ENCODE results near the gene DAO. TPM values are rescaled to one million over a fixed set of nuclear protein-coding genes. Genes with fewer than 3 reads are reported as not detected.

Gene DAO
- total and polyA plus RNA-seq, 3 donors from 2014 or later = 0.46 to 0.81 (median 0.79) TPM

DNA sequence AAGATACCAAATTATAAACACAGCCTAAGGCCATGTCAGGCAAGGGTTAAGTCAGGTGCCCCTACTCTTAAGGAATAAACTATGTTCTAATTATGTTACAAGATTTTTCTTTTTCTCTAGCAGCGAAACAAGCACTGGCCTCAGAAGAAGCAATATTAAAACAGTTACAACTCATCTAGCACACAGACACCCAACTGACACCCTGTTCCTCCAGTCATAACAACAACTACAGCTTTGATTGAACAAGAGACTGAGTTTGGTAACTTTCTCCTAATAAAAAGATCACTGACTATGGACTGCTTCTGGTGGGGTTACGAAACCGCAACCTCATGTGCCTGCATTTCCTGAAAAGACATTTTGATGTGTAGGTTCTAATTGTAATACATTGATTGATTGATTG, 3.3 kb upstream of the DAO start:
- no peak for DNase-seq
- intact Hi-C loops (cut with DNase I; ENCODE audit: low total_unique reads) = no loop called here
- no peaks in the 10 kb centered on the region for H3K9me3 ChIP-seq
- no peak for TF ChIP-seq POLR2A (IDR thresholded peaks at IDR 0.05)
- no peak for TF ChIP-seq CTCF (IDR thresholded peaks at IDR 0.05)
- 85 to 86% methylated on average over 3 of the region's 3 CpGs for WGBS, 2 donors
- H3K4me3 ChIP-seq = no peak overlapping the region
- H3K4me1 ChIP-seq = no peaks in the 10 kb centered on the region
- H3K36me3 ChIP-seq (ENCODE audit: low read depth, missing control alignments) = no peaks in the 10 kb centered on the region
- H3K27me3 ChIP-seq = no peaks in the 10 kb centered on the region
- H3K27ac ChIP-seq = no peak overlapping the region

DNA sequence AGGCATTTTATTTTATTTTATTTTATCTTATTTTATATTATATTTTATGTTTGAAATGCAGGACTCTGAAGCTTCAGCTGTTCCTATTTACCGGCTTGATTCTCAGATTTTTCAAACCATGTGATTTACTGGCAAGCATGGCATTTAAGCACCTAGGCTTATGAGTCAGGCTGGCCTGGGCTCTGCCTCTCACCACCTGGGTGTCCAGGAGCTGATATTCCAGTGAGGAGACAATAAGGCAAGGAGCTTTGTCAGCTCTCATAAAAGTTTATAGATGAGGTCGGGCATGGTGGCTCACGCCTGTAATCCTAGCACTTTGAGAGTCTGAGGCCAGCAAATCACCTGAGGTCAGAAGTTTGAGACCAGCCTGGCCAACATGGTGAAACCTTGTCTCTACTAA, 2.1 kb downstream of the DAO start:
- WGBS, 2 donors = 85 to 86% methylated on average over 3 of the region's 3 CpGs
- intact Hi-C loops (cut with DNase I; ENCODE audit: low total_unique reads) = no loop called here
- Histone ChIP-seq H3K27me3 (no peaks in the 10 kb centered on the region), H3K27ac (no peak overlapping the region), H3K36me3 (ENCODE audit: low read depth, missing control alignments) (no peaks in the 10 kb centered on the region), H3K9me3 (no peaks in the 10 kb centered on the region), H3K4me1 (no peaks in the 10 kb centered on the region), H3K4me3 (no peak overlapping the region)
- no peak for TF ChIP-seq CTCF (IDR thresholded peaks at IDR 0.05)
- no peak for TF ChIP-seq POLR2A (IDR thresholded peaks at IDR 0.05)
- no peak for DNase-seq

DNA sequence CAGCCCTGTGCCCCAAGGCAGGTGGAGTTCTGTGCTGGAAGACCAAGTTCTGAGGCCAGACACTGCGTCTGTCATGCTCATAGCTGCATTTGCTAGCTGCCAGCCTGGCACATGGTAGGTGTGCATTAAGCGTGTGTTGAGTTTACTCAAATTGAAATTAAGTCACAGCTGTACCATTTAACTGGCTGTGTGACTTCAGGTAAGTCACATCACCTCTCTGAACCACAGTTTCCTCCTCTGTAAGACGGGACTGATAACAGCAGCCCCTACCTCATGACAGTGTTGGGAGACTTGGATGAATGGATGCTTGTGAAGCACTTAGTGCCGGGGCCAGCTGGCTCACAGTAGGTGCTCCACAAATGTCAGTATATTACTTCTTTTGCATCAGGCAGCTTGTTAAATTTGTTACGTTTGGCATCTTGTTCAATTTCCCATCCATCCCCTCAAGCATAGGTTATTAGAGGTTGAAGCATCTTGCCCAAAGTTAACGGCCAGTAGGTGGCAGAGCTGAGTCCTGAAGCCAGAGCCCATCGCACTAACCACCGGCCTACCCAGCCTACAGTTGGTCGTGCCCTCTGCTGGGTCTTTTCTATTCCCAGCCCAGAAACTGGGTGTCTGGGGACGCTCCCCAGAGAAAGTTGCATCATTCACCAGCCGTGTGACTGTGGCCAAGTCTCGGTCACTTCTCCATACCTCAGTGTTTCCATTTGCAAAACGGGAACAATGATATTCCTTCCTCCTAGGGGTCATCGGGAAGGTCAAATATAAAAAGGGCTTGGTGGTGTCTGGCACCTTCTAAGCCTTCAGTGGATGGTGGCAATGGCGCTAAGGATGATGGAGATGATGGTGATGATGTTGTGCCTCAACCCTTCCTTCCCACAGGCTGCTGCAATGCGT, 4.5 kb downstream of the DAO start:
- H3K27ac ChIP-seq = no peak overlapping the region
- WGBS, 2 donors = 71 to 78% methylated on average over 13 to 16 of the region's 16 CpGs
- DNase-seq = peak; percentile 63
- no peak overlapping the region for H3K4me3 ChIP-seq
- H3K36me3 ChIP-seq (ENCODE audit: low read depth, missing control alignments) = no peaks in the 10 kb centered on the region
- TF ChIP-seq POLR2A (IDR thresholded peaks at IDR 0.05) (no peak), CTCF (IDR thresholded peaks at IDR 0.05) (peak in 2 of 3 experiments; percentile 15 to 37)
- H3K9me3 ChIP-seq = no peaks in the 10 kb centered on the region
- H3K4me1 ChIP-seq = no peaks in the 10 kb centered on the region
- intact Hi-C loops (cut with DNase I; ENCODE audit: low total_unique reads) = no loop called here
- H3K27me3 ChIP-seq = no peaks in the 10 kb centered on the region

DNA sequence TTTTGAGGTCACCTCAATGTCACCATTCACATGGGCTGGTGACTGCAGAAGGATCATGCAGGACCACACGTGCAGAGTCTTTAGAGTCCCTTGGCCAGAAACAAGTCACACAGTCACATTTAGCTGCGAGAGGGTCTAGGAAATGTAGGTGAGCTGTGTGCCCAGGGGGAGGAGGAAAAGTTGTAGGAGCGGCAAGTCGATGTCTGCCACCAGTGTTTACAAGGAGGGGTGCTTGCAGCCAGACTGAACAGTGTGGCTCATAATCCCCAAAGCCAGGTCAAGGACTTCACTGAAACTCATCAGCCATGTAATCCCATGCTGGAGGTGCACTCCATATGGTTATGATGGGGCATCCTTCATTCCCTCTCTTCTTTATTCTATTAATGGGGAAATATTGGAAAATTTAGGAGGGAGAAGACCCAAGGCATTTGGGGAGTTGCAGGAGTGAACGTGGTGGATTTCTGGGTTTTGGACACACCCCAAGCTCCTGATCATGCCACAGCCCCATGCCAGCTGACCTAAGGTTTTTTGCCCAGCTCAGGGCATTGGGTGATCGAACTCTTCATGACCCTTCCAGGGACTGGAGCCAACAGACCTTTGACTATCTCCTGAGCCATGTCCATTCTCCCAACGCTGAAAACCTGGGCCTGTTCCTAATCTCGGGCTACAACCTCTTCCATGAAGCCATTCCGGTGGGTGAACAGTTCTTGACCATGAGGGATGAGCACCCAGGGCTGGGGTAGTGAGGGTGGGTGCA, 7.2 kb downstream of the DAO start:
- Histone ChIP-seq H3K4me1 (no peaks in the 10 kb centered on the region), H3K4me3 (no peak overlapping the region), H3K36me3 (ENCODE audit: low read depth, missing control alignments) (no peaks in the 10 kb centered on the region), H3K27ac (no peak overlapping the region), H3K9me3 (no peaks in the 10 kb centered on the region), H3K27me3 (no peaks in the 10 kb centered on the region)
- 85 to 90% methylated on average over 9 of the region's 9 CpGs for WGBS, 2 donors
- TF ChIP-seq POLR2A (IDR thresholded peaks at IDR 0.05) (no peak), CTCF (IDR thresholded peaks at IDR 0.05) (no peak)
- no peak for DNase-seq
- intact Hi-C loops (cut with DNase I; ENCODE audit: low total_unique reads) = no loop called here

Measured in testis (tissue), 3 donors.